ENCODE results near the gene TKTL1. TPM values are rescaled to one million over a fixed set of nuclear protein-coding genes. Genes with fewer than 3 reads are reported as not detected.

TKTL1 gene
- total and polyA plus RNA-seq, 12 donors: 0.16 to 1.1 (median 0.53) TPM; not detected in 6

GRCh38 chrX:154320406-154320805 lies 24.8 kb downstream of the TKTL1 start:
- no peak for DNase-seq
- no peaks in the 10 kb centered on the region for H3K4me1 ChIP-seq (replicated peaks in 1 of 2)
- peaks cover 28% of the 10 kb centered on the region for H3K27me3 ChIP-seq
- no peak overlapping the region for H3K27ac ChIP-seq
- 74 to 87% (median 81%) methylated on average over 3 to 11 of the region's 11 CpGs for WGBS, 4 donors
- intact Hi-C loops (cut with DNase I): no loop called here
- H3K36me3 ChIP-seq (replicated peaks in 1 of 2): no peaks in the 10 kb centered on the region
- TF ChIP-seq POLR2A (IDR thresholded peaks at IDR 0.05) (no peak), CTCF (IDR thresholded peaks at IDR 0.05) (no peak)
- H3K4me3 ChIP-seq: no peak overlapping the region
- H3K9me3 ChIP-seq (replicated peaks in 1 of 3): no peaks in the 10 kb centered on the region

DNA sequence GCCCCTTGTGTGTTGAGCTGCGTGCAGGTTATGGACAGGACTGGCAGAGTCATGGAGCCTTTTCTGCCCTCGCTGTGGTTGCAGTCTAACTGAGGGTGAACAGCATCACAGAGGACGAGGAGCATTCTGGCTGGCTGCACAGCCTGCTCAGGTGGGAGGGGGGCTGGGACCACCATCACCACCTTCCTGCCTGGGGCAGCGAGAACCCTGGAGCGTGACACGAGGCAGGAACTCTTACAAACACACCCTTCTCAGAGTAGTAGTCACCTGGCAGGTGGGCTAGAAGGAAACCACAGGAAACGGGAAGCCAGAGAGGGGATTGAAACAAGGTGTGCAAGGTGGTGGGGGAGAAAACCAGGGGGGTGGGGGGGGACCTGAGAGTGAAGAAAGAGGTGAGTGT lies 25.6 kb downstream of the TKTL1 start:
- Histone ChIP-seq H3K27me3 (peaks cover 28% of the 10 kb centered on the region), H3K4me1 (replicated peaks in 1 of 2) (no peaks in the 10 kb centered on the region), H3K4me3 (no peak overlapping the region), H3K27ac (no peak overlapping the region), H3K36me3 (replicated peaks in 1 of 2) (no peaks in the 10 kb centered on the region), H3K9me3 (replicated peaks in 1 of 3) (no peaks in the 10 kb centered on the region)
- DNase-seq: no peak
- WGBS, 4 donors: 50 to 82% (median 75%) methylated on average over 1 to 7 of the region's 7 CpGs
- TF ChIP-seq POLR2A (IDR thresholded peaks at IDR 0.05) (no peak), CTCF (IDR thresholded peaks at IDR 0.05) (no peak)
- intact Hi-C loops (cut with DNase I): no loop called here

GRCh38 chrX:154321594-154321993 lies 26.0 kb downstream of the TKTL1 start:
- peak in 3 of 7 donors; percentile 17 to 39 (median 37) for DNase-seq

GRCh38 chrX:154322890-154323289 lies 27.3 kb downstream of the TKTL1 start:
- Histone ChIP-seq H3K36me3 (replicated peaks in 1 of 2) (no peaks in the 10 kb centered on the region), H3K4me1 (replicated peaks in 1 of 2) (peaks cover 6 to 10% of the 10 kb centered on the region in 2 donors), H3K27me3 (peaks cover 28% of the 10 kb centered on the region), H3K27ac (no peak overlapping the region), H3K4me3 (no peak overlapping the region), H3K9me3 (replicated peaks in 1 of 3) (no peaks in the 10 kb centered on the region)
- TF ChIP-seq CTCF (IDR thresholded peaks at IDR 0.05): no peak
- TF ChIP-seq POLR2A (IDR thresholded peaks at IDR 0.05): no peak
- intact Hi-C loops (cut with DNase I): no loop called here
- no peak for DNase-seq
- 75 to 87% (median 82%) methylated on average over 6 to 10 of the region's 10 CpGs for WGBS, 4 donors

More at GRCh38 chrX:154321594-154321993, 26.0 kb downstream of the TKTL1 start:
- Histone ChIP-seq H3K27me3 (peaks cover 28% of the 10 kb centered on the region), H3K27ac (no peak overlapping the region), H3K36me3 (replicated peaks in 1 of 2) (no peaks in the 10 kb centered on the region), H3K9me3 (replicated peaks in 1 of 3) (no peaks in the 10 kb centered on the region), H3K4me1 (replicated peaks in 1 of 2) (no peaks in the 10 kb centered on the region), H3K4me3 (no peak overlapping the region)
- intact Hi-C loops (cut with DNase I): no loop called here
- no peak for TF ChIP-seq POLR2A (IDR thresholded peaks at IDR 0.05)
- peak in 2 of 6 experiments; percentile 10 to 20 for TF ChIP-seq CTCF (IDR thresholded peaks at IDR 0.05)
- WGBS, 4 donors: 57 to 65% (median 61%) methylated on average over 6 to 10 of the region's 10 CpGs
